Measurements from ENCODE around the gene VWA5B2.

DNA sequence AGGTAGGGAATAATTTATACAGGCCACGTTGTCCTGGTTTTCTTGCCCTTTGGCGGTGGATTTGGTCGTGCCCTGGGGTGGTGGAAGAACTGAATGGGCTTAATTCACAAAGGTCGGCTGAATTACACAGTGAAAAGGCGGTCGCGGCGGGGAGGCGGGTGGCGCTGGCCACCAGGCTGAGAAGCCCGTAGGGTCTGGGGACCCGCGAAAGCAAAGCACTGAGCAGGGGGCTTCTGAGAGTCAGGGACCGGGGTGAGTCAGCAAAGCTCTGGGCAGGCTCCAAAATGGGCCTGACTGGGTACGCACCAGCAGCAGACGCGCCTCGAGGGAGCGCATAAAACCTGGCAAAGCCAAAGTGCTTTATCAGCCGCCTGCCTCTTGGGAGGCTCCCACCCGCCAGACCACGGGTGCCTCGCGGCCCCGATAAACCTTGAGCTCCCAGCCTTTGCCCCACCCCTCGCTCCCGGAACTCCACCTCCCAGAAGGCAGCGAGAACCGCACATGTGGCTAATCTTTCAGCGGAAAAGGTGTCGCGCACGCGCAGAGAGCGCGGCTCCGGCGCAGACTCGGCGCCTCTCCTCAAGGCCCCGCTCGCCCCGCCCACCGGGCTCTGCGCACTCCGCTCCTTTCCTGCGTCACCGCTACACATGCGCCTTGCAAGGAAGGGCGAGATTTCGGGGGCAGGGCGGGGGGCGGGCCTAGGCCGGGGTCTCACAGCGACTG is 43.8 kb upstream of the VWA5B2 start:
- TF ChIP-seq, protein P1, sequence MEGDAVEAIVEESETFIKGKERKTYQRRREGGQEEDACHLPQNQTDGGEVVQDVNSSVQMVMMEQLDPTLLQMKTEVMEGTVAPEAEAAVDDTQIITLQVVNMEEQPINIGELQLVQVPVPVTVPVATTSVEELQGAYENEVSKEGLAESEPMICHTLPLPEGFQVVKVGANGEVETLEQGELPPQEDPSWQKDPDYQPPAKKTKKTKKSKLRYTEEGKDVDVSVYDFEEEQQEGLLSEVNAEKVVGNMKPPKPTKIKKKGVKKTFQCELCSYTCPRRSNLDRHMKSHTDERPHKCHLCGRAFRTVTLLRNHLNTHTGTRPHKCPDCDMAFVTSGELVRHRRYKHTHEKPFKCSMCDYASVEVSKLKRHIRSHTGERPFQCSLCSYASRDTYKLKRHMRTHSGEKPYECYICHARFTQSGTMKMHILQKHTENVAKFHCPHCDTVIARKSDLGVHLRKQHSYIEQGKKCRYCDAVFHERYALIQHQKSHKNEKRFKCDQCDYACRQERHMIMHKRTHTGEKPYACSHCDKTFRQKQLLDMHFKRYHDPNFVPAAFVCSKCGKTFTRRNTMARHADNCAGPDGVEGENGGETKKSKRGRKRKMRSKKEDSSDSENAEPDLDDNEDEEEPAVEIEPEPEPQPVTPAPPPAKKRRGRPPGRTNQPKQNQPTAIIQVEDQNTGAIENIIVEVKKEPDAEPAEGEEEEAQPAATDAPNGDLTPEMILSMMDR (IDR thresholded peaks at IDR 0.05) = no peak
- TF ChIP-seq POLR2A (IDR thresholded peaks at IDR 0.05) = no peak

Data from lower leg skin (tissue), 3 donors.